IMR-90 (cell line): Measurements from ENCODE around the gene SLC26A11. TPM values are rescaled to one million over a fixed set of nuclear protein-coding genes. Genes with fewer than 3 reads are reported as not detected.

ENCODE experiments used
- ATAC-seq: fragments of 200-7000 bp; cut with Tn5 transposase; 2 replicates; pipeline ENCODE4 v1.9.1; 2020; ENCODE audit warnings: low read depth, mild to moderate bottlenecking, moderate library complexity
- BruUV-seq: library from RNA; stranded (reverse); fragments of 400-500 nt; replicated peaks from 2 replicates; lab custom pipeline; 2021; lab: Mats Ljungman, UMichigan
- CTCF ChIA-PET: fragments of 300-600 bp; formaldehyde crosslinking; extraction: SDS; loops from one replicate; lab custom pipeline; 2021; ENCODE audit warnings: antibody characterized with exemption; lab: Yijun Ruan, JAX
- POLR2A ChIA-PET: fragments of 300-600 bp; sonication (Branson Sonifier 250); formaldehyde crosslinking; loops from one replicate; lab custom pipeline; 2022; ENCODE audit warnings: antibody characterized with exemption; ENCODE audit not compliant: unreplicated experiment; lab: Charles Lee
- DNase-seq: peaks from one replicate; pipeline ENCODE4 v3.0.0; 2013
- H2AFZ ChIP-seq: replicated peaks from 2 replicates; pipeline ENCODE3; 2013; ENCODE audit warnings: low read length, mild to moderate bottlenecking; ENCODE audit not compliant: poor library complexity
- H2AK5ac ChIP-seq: 2 replicates; pipeline ENCODE4 v1.6.1; 2013; ENCODE audit warnings: low read depth, low read length, inconsistent platforms
- H2AK9ac ChIP-seq: replicated peaks from 2 replicates; pipeline ENCODE3; 2013; ENCODE audit warnings: mild to moderate bottlenecking, low read depth, low read length, moderate library complexity; ENCODE audit not compliant: poor library complexity
- H2BK120ac ChIP-seq: 2 replicates; pipeline ENCODE4 v1.6.1; 2013; ENCODE audit warnings: low read depth, low read length, inconsistent platforms
- H2BK15ac ChIP-seq: 3 replicates; pipeline ENCODE4 v1.6.1; 2013; ENCODE audit warnings: low read depth, low read length, inconsistent platforms
- H2BK20ac ChIP-seq: 2 replicates; pipeline ENCODE4 v1.6.1; 2013; ENCODE audit warnings: low read depth, mild to moderate bottlenecking, inconsistent platforms, low read length, moderate library complexity
- H2BK5ac ChIP-seq: 2 replicates; pipeline ENCODE4 v1.6.1; 2013; ENCODE audit warnings: mild to moderate bottlenecking, low read depth, low read length, inconsistent platforms; ENCODE audit not compliant: poor library complexity, severe bottlenecking
- H3K14ac ChIP-seq: replicated peaks from 2 replicates; pipeline ENCODE4 v1.6.1; 2013; ENCODE audit warnings: low read depth, low read length, inconsistent platforms
- H3K18ac ChIP-seq: 2 replicates; pipeline ENCODE4 v1.6.1; 2013; ENCODE audit warnings: low read depth, low read length, control low read depth
- H3K23ac ChIP-seq: 2 replicates; pipeline ENCODE4 v1.6.1; 2013; ENCODE audit warnings: low read depth, low read length, inconsistent platforms
- H3K27ac ChIP-seq: 2 replicates; pipeline ENCODE4 v1.5.1; 2013; ENCODE audit warnings: mild to moderate bottlenecking, control low read depth, low read length; ENCODE audit not compliant: insufficient read depth
- H3K27me3 ChIP-seq: 2 replicates; pipeline ENCODE4 v1.6.1; 2013; ENCODE audit warnings: low read length; ENCODE audit not compliant: control insufficient read depth, insufficient read depth
- H3K36me3 ChIP-seq: 2 replicates; pipeline ENCODE4 v1.6.1; 2013; ENCODE audit warnings: low read length, mixed read lengths; ENCODE audit not compliant: control insufficient read depth, insufficient read depth
- H3K4ac ChIP-seq: 2 replicates; pipeline ENCODE4 v1.6.1; 2013; ENCODE audit warnings: low read depth, low read length, inconsistent platforms
- H3K4me1 ChIP-seq: 2 replicates; pipeline ENCODE4 v1.6.1; 2013; ENCODE audit warnings: low read length, mixed read lengths; ENCODE audit not compliant: control insufficient read depth, insufficient read depth
- H3K4me2 ChIP-seq: 2 replicates; pipeline ENCODE4 v1.6.1; 2013; ENCODE audit warnings: low read depth, mild to moderate bottlenecking, control low read depth, low read length, moderate library complexity
- H3K4me3 ChIP-seq: 2 replicates; pipeline ENCODE4 v1.5.1; 2013; ENCODE audit warnings: low read depth, mild to moderate bottlenecking, control low read depth, low read length, moderate library complexity; ENCODE audit not compliant: insufficient read depth
- H3K56ac ChIP-seq: 2 replicates; pipeline ENCODE4 v1.6.1; 2013; ENCODE audit warnings: low read length, inconsistent platforms; ENCODE audit not compliant: insufficient read depth; ENCODE audit errors: extremely low read depth
- H3K79me1 ChIP-seq, 2 experiments: 2 replicates each; pipeline ENCODE4 v1.6.1; 2013; ENCODE audit warnings: low read length in 2 of 2, inconsistent platforms in 1 of 2, low read depth in 1 of 2
- H3K9ac ChIP-seq: 2 replicates; pipeline ENCODE4 v1.6.1; 2013; ENCODE audit warnings: low read depth, low read length, control low read depth
- H3K9me1 ChIP-seq: 2 replicates; pipeline ENCODE4 v1.6.1; 2013; ENCODE audit warnings: low read length, inconsistent platforms; ENCODE audit not compliant: insufficient read depth
- H3K9me3 ChIP-seq: 2 replicates; pipeline ENCODE4 v1.6.1; 2013; ENCODE audit warnings: low read length; ENCODE audit not compliant: control insufficient read depth, insufficient read depth
- H4K20me1 ChIP-seq: 2 replicates; pipeline ENCODE4 v1.6.1; 2013; ENCODE audit warnings: low read length, inconsistent platforms; ENCODE audit not compliant: insufficient read depth
- H4K5ac ChIP-seq: 2 replicates; pipeline ENCODE4 v1.6.1; 2013; ENCODE audit warnings: mild to moderate bottlenecking, low read depth, low read length, control low read depth
- H4K8ac ChIP-seq, 2 experiments: 2 replicates each; pipeline ENCODE4 v1.6.1; 2013; ENCODE audit warnings: low read depth in 2 of 2, low read length in 2 of 2, control low read depth in 1 of 2, inconsistent platforms in 1 of 2
- H4K91ac ChIP-seq: 2 replicates; pipeline ENCODE4 v1.6.1; 2013; ENCODE audit warnings: low read depth, low read length, inconsistent platforms; ENCODE audit not compliant: insufficient read depth
- BHLHE40 ChIP-seq: fragments of 150-350 bp; IDR thresholded peaks from 2 replicates; pipeline ENCODE4 v1.6.1; 2016; ENCODE audit warnings: mild to moderate bottlenecking, low read depth, low read length
- CHD1 ChIP-seq: IDR thresholded peaks from 2 replicates; pipeline ENCODE4 v1.6.1; 2012; ENCODE audit warnings: low read depth, low read length, improper control_type of control experiment
- FOS ChIP-seq: fragments of 150-350 bp; IDR thresholded peaks from 2 replicates; pipeline ENCODE4 v1.6.1; 2016; ENCODE audit warnings: low read depth, low read length
- MAFK ChIP-seq: IDR thresholded peaks from 2 replicates; pipeline ENCODE4 v1.6.1; 2012; ENCODE audit warnings: low read depth, low read length, improper control_type of control experiment
- MXI1 ChIP-seq: IDR thresholded peaks from 2 replicates; pipeline ENCODE4 v1.6.1; 2012; ENCODE audit warnings: low read depth, mild to moderate bottlenecking, low read length, moderate library complexity, borderline replicate concordance
- POLR2A ChIP-seq: IDR thresholded peaks from 2 replicates; pipeline ENCODE4 v1.6.1; 2012; ENCODE audit warnings: mild to moderate bottlenecking, low read depth, low read length
- RAD21 ChIP-seq: IDR thresholded peaks from 2 replicates; pipeline ENCODE4 v1.6.1; 2012; ENCODE audit warnings: low read length, improper control_type of control experiment
- RFX5 ChIP-seq: IDR thresholded peaks from 2 replicates; pipeline ENCODE4 v1.8.0; 2012; ENCODE audit warnings: low read depth, mild to moderate bottlenecking, low read length, moderate library complexity
- SMC3 ChIP-seq: fragments of 150-350 bp; IDR thresholded peaks from 2 replicates; pipeline ENCODE4 v1.6.1; 2016; ENCODE audit warnings: low read depth, mild to moderate bottlenecking, antibody characterized with exemption, low read length, moderate library complexity
- WGBS, 2 experiments: methylation state at CpG; one replicate each; pipeline versions ENCODE4 v1.1.5 to v1.1.7; 2013; ENCODE audit warnings: missing lambda C conversion rate in 2 of 2; ENCODE audit not compliant: insufficient read length in 1 of 2; ENCODE audit errors: extremely low coverage in 2 of 2; 5-methylcytosine and 5-hydroxymethylcytosine counted together
- dilution Hi-C: fragments of 300-500 bp; cut with HindIII; formaldehyde crosslinking; loops from one replicate; pipeline ENCODE4 v1.14.3; 2018; ENCODE audit warnings: low sequenced_read_pairs; ENCODE audit not compliant: unreplicated experiment
- in situ Hi-C: fragments of 300-500 bp; cut with MboI; formaldehyde crosslinking; loops from 3 replicates; pipeline ENCODE4 v1.14.3; 2019; ENCODE audit warnings: low sequenced_read_pairs, inconsistent platforms, mixed read lengths
- intact Hi-C: fragments of 100-400 bp; cut with micrococcal nuclease; formaldehyde crosslinking; loops from 2 replicates; pipeline ENCODE4 v1.10.0; 2022
- polyA plus RNA-seq, 3 experiments: library from polyadenylated mRNA; depleted of rRNA; stranded (reverse); fragments of >200 nt; gene quantifications; 2 replicates each; pipeline ENCODE4 v1.2.3, GENCODE V29; 2012; ENCODE audit warnings: low replicate concordance in 1 of 3
- total RNA-seq: library from RNA; depleted of rRNA; stranded (reverse); fragments of >200 nt; gene quantifications from 2 replicates; pipeline ENCODE4 v1.2.3, GENCODE V29; 2012
- TF ChIP-seq, protein P1 (sequence below): fragments of 150-350 bp; IDR thresholded peaks from 2 replicates; pipeline ENCODE4 v1.6.1; 2017; ENCODE audit warnings: mild to moderate bottlenecking, antibody characterized with exemption, low read length, low read depth

The SLC26A11 gene
- total and polyA plus RNA-seq, 2 of the 4 experiments (the other 2 are of a cell fraction): 3.2 to 15.6 TPM

DNA sequence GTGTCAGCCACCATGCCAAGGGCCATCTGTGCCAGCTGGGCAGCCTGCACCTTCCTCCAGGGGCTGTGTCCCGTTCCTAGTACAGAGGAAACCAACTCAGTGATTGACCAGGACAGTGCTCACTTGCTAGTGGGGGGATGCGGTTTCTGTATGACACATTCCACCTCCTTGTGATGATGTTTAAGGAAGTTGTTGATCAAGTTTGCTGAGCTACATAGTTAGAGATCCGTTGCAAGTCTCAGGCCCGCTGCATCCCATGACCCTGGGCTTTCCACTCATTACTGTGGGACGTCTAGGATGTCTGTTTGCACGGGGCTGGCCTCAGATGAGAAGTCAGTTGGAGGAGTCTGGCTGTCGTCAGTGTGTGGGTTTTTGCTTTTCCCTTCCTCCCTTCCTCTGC lies 74.0 kb downstream of the SLC26A11 start:
- peaks cover 8 to 12% of the 10 kb centered on the region in 2 experiments; a peak in 2 of 4 replicates for H3K79me1 ChIP-seq
- no peak overlapping the region for H2BK15ac ChIP-seq
- no peak overlapping the region for H2BK120ac ChIP-seq
- H4K20me1 ChIP-seq: no peaks in the 10 kb centered on the region; the same call in 1 of the 2 replicates
- H3K56ac ChIP-seq: no peak overlapping the region
- H3K27me3 ChIP-seq: no peaks in the 10 kb centered on the region
- peaks cover 80% of the 10 kb centered on the region for H3K36me3 ChIP-seq
- no peaks in the 10 kb centered on the region for H3K9me3 ChIP-seq
- no peak overlapping the region for H3K4me3 ChIP-seq
- H3K4me1 ChIP-seq: no peaks in the 10 kb centered on the region
- in situ Hi-C loops (no loop called here), dilution Hi-C loops (no loop called here), intact Hi-C loops (no loop called here)
- H3K4ac ChIP-seq: no peak overlapping the region
- H4K5ac ChIP-seq: no peak overlapping the region
- no peak overlapping the region for H2AFZ ChIP-seq
- H3K9me1 ChIP-seq: peaks cover 5% of the 10 kb centered on the region
- no peak overlapping the region for H3K18ac ChIP-seq
- H2AK9ac ChIP-seq: no peak overlapping the region
- no peak for TF ChIP-seq SMC3
- TF ChIP-seq MAFK: no peak
- TF ChIP-seq FOS: no peak
- no peak for TF ChIP-seq RFX5
- TF ChIP-seq CHD1: no peak
- no peak for TF ChIP-seq POLR2A
- TF ChIP-seq BHLHE40: no peak
- no peak for TF ChIP-seq RAD21
- TF ChIP-seq MXI1: no peak
- TF ChIP-seq, protein P1, sequence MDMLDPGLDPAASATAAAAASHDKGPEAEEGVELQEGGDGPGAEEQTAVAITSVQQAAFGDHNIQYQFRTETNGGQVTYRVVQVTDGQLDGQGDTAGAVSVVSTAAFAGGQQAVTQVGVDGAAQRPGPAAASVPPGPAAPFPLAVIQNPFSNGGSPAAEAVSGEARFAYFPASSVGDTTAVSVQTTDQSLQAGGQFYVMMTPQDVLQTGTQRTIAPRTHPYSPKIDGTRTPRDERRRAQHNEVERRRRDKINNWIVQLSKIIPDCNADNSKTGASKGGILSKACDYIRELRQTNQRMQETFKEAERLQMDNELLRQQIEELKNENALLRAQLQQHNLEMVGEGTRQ: no peak
- H3K23ac ChIP-seq: no peak overlapping the region
- H3K4me2 ChIP-seq: no peak overlapping the region
- no TSS peak for BruUV-seq
- DNase-seq: no peak
- no peak overlapping the region for H3K27ac ChIP-seq
- no CpG with 5 or more reads among the region's 7 CpGs for WGBS, 2 experiments
- H2BK5ac ChIP-seq: no peak overlapping the region
- no peak overlapping the region for H2AK5ac ChIP-seq
- H4K8ac ChIP-seq: no peak overlapping the region
- POLR2A ChIA-PET: no interaction called here
- H4K91ac ChIP-seq: no peak overlapping the region
- no peak for ATAC-seq
- H2BK20ac ChIP-seq: no peak overlapping the region
- H3K14ac ChIP-seq: no peak overlapping the region
- no peak overlapping the region for H3K9ac ChIP-seq
- CTCF ChIA-PET: interaction anchor here (0.6 kb wide), 1 partner anchor 14 kb away, joined by 3 read pairs; no protein-coding TSS in a partner anchor
